H1 (cell line): Measurements from ENCODE around the gene CTAG2. TPM values are rescaled to one million over a fixed set of nuclear protein-coding genes. Genes with fewer than 3 reads are reported as not detected.

Source experiments
- polyA plus RNA-seq, 7 experiments: library from polyadenylated mRNA; depleted of rRNA in 3 of 7; stranded (reverse) in 5 of 7; unstranded in 2 of 7; fragments of >200 nt in 5 of 7; fragments of 200-250 nt in 2 of 7; gene quantifications; 1 replicate in 5 of 7; 2 replicates in 1 of 7; 4 replicates in 1 of 7; pipeline versions ENCODE4 v1.2.1 to v1.2.3, GENCODE V29; 2011 to 2013; ENCODE audit warnings: missing spikeins in 2 of 7, mixed read lengths in 2 of 7
- small RNA-seq: library from polyadenylated mRNA; stranded (forward); fragments of <200 nt; extraction: miRNeasy Mini kit (QIAGEN cat#:217004); gene quantifications from one replicate; pipeline ENCODE3, GENCODE V24; 2013; ENCODE audit not compliant: insufficient read depth
- total RNA-seq: library from RNA; stranded (reverse); fragmentation: NEBNext Ultra II Directional; extraction: Animal tissue kit (Norgen Biotek cat#: 25700); gene quantifications from 2 replicates; pipeline ENCODE4 v1.2.1, GENCODE V29; 2021

The CTAG2 gene
- total and polyA plus RNA-seq, 2 of the 8 experiments (the other 6 are each of a cell fraction or from before 2014, with no cell fraction given): not detected

Small RNAs within 50 kb of the gene (small RNA-seq; reads per million reads assigned to genes)
- gene AC244090.1 (not detected), gene AC244107.2 (not detected)

Other genes with a start within 250 kb of the CTAG2 start
- 8.7 and 10.3 TPM in 2 replicates for gene DNASE1L1, start 244.3 kb downstream of the CTAG2 start, total RNA-seq
- 30.0 and 30.4 TPM in 2 replicates for gene DNASE1L1, start 244.3 kb downstream of the CTAG2 start, polyA plus RNA-seq (2011; rRNA removed)
- gene TAFAZZIN, start 242.0 kb downstream of the CTAG2 start, total RNA-seq: 23.9 and 25.3 TPM in 2 replicates
- 28.6 and 42.8 TPM in 2 replicates for gene TAFAZZIN, start 242.0 kb downstream of the CTAG2 start, polyA plus RNA-seq (2011; rRNA removed)
- gene ATP6AP1, start 224.9 kb downstream of the CTAG2 start, total RNA-seq: 44.6 and 46.7 TPM in 2 replicates
- gene ATP6AP1, start 224.9 kb downstream of the CTAG2 start, polyA plus RNA-seq (2011; rRNA removed): 80.8 and 87.8 TPM in 2 replicates
- 83.1 and 85.8 TPM in 2 replicates for gene GDI1, start 216.4 kb downstream of the CTAG2 start, total RNA-seq
- 136 and 186 TPM in 2 replicates for gene GDI1, start 216.4 kb downstream of the CTAG2 start, polyA plus RNA-seq (2011; rRNA removed)
- gene FAM50A, start 209.4 kb downstream of the CTAG2 start, total RNA-seq: 48.7 and 51.7 TPM in 2 replicates
- 30.7 and 37.2 TPM in 2 replicates for gene FAM50A, start 209.4 kb downstream of the CTAG2 start, polyA plus RNA-seq (2011; rRNA removed)
- 18.2 and 23.5 TPM in 2 replicates for gene PLXNA3, start 195.3 kb downstream of the CTAG2 start, total RNA-seq
- gene PLXNA3, start 195.3 kb downstream of the CTAG2 start, polyA plus RNA-seq (2011; rRNA removed): 10.7 and 23.5 TPM in 2 replicates
- gene LAGE3, start 174.3 kb downstream of the CTAG2 start, total RNA-seq: 44.2 and 44.5 TPM in 2 replicates
- 102 and 110 TPM in 2 replicates for gene LAGE3, start 174.3 kb downstream of the CTAG2 start, polyA plus RNA-seq (2011; rRNA removed)
- 31.7 and 34.2 TPM in 2 replicates for gene UBL4A, start 167.0 kb downstream of the CTAG2 start, total RNA-seq
- gene UBL4A, start 167.0 kb downstream of the CTAG2 start, polyA plus RNA-seq (2011; rRNA removed): 23.1 and 31.0 TPM in 2 replicates
- gene SLC10A3, start 162.9 kb downstream of the CTAG2 start, total RNA-seq: 6.8 and 8.2 TPM in 2 replicates
- 9.5 and 11.0 TPM in 2 replicates for gene SLC10A3, start 162.9 kb downstream of the CTAG2 start, polyA plus RNA-seq (2011; rRNA removed)
- 16.2 and 21.7 TPM in 2 replicates for gene FAM3A, start 137.3 kb downstream of the CTAG2 start, total RNA-seq
- gene FAM3A, start 137.3 kb downstream of the CTAG2 start, polyA plus RNA-seq (2011; rRNA removed): 18.6 and 28.1 TPM in 2 replicates
- 55.1 and 61.7 TPM in 2 replicates for gene G6PD, start 106.7 kb downstream of the CTAG2 start, total RNA-seq
- 47.3 and 88.4 TPM in 2 replicates for gene G6PD, start 106.7 kb downstream of the CTAG2 start, polyA plus RNA-seq (2011; rRNA removed)
- gene IKBKG, start 106.0 kb downstream of the CTAG2 start, total RNA-seq: 18.1 and 18.7 TPM in 2 replicates
- gene IKBKG, start 106.0 kb downstream of the CTAG2 start, polyA plus RNA-seq (2011; rRNA removed): 17.5 and 33.3 TPM in 2 replicates
- gene CTAG1A, start 68.4 kb downstream of the CTAG2 start, total RNA-seq: not detected in 2 replicates
- gene CTAG1A, start 68.4 kb downstream of the CTAG2 start, polyA plus RNA-seq (2011; rRNA removed): not detected in 2 replicates
- not detected in 2 replicates for gene CTAG1B, start 34.3 kb downstream of the CTAG2 start, total RNA-seq
- not detected in 2 replicates for gene CTAG1B, start 34.3 kb downstream of the CTAG2 start, polyA plus RNA-seq (2011; rRNA removed)
- 1.2 and 1.5 TPM in 2 replicates for gene GAB3, start 97.5 kb upstream of the CTAG2 start, total RNA-seq
- gene GAB3, start 97.5 kb upstream of the CTAG2 start, polyA plus RNA-seq (2011; rRNA removed): 0.48 and 0.52 TPM in 2 replicates
- gene DKC1, start 109.3 kb upstream of the CTAG2 start, total RNA-seq: 134 and 143 TPM in 2 replicates
- gene DKC1, start 109.3 kb upstream of the CTAG2 start, polyA plus RNA-seq (2011; rRNA removed): 54.7 and 65.6 TPM in 2 replicates
- gene MPP1, start 151.9 kb upstream of the CTAG2 start, total RNA-seq: 12.9 and 13.4 TPM in 2 replicates
- 6.2 and 7.6 TPM in 2 replicates for gene MPP1, start 151.9 kb upstream of the CTAG2 start, polyA plus RNA-seq (2011; rRNA removed)
- not detected in 2 replicates for gene SMIM9, start 181.1 kb upstream of the CTAG2 start, total RNA-seq
- gene SMIM9, start 181.1 kb upstream of the CTAG2 start, polyA plus RNA-seq (2011; rRNA removed): not detected in 2 replicates
- gene F8A1, start 232.8 kb upstream of the CTAG2 start, total RNA-seq: 26.8 and 30.2 TPM in 2 replicates
- 17.0 and 18.9 TPM in 2 replicates for gene F8A1, start 232.8 kb upstream of the CTAG2 start, polyA plus RNA-seq (2011; rRNA removed)